ENCODE data around the gene RSU1.

Gene RSU1

GRCh38 chr10:16820421-16820820 is 3.2 kb upstream of the RSU1 start:
- no peak for DNase-seq

DNA sequence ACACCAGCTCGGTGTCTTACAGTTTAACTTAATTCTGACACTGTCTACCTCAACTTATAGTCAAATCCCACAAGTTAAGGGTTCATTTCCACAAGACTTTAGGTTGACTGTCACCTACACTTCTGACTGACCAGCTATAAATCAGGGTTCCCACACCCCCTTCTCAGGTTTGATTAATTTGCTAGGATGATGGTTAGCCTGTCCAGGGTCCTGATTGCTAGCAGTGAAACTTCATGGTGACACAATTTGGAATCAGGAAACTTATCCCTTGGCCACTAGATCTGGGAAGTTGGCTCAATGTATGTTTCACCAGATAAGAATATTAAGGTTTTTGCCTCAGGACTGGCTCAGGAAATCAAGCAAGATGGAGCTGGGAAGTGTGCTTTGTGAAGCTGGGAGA is 2.8 kb upstream of the RSU1 start:
- no peak for DNase-seq

GRCh38 chr10:16819436-16819835 is 2.2 kb upstream of the RSU1 start:
- DNase-seq = no peak

DNA sequence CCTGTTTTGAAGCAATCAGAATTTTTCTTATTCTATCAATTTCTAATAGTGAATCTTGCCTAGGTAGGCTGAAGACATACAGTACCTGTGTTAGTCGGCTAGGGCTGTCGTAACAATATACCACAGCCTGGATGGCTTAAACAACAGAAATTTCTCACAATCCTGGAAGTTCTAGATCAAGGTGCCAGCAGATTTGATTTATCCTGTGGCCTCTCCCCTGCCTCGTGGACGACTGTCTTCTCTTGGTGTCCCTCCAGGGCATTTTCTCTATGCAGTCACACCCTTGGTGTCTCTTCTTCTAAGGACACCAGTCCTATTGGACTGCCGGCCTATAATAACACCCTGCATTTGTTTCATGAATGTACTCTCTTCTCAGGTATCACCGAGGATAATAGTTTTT is 1.8 kb upstream of the RSU1 start:
- DNase-seq = no peak

GRCh38 chr10:16816830-16817124 is 447 bp downstream of the RSU1 start:
- no peak for DNase-seq

GRCh38 chr10:16816171-16816570 is 1.1 kb downstream of the RSU1 start:
- no peak for DNase-seq

GRCh38 chr10:16814012-16814411 is 3.2 kb downstream of the RSU1 start:
- no peak for DNase-seq

GRCh38 chr10:16812676-16813075 is 4.5 kb downstream of the RSU1 start:
- DNase-seq = no peak

DNA sequence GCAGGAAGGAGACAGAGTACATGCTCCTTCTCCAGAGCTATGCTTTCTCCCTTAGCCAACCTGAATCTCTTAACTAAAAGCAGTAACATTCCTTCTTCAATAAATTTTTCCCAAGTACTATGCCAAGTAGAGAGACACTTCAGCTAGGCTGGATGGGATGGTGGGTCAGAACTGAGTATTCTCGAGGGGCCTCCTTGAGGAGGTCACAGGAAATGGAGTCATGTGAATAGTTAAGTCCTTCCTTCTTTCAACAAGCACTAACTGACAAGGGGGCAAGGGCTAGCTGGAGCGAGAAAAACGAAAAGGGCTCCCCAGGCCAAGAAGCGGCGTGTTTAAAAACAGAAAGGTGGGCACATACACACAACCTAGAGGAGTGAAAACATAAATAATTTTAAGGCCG is 5.5 kb downstream of the RSU1 start:
- no peak for DNase-seq

DNA sequence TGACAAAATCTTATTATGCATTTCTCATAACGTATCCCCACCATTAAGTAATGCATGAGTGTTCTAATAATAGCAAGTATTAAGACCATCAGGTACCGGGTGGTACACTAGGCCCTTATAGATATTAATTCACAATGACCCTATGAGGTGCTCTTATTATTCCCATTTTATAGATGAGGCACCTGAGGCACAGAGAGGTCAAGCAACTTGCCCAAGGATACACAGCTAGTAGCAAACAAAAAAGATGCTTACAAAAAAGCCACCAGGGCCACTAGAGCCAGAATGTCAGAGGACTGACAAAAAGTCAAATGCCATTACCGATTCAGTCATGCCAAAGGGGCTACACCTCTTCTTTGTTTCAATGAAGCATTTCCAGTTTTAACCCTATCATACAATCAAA is 5.9 kb downstream of the RSU1 start:
- no peak for DNase-seq

- DNase-seq = no peak
Observed at GRCh38 chr10:16809074-16809718, 8.0 kb downstream of the RSU1 start.

DNA sequence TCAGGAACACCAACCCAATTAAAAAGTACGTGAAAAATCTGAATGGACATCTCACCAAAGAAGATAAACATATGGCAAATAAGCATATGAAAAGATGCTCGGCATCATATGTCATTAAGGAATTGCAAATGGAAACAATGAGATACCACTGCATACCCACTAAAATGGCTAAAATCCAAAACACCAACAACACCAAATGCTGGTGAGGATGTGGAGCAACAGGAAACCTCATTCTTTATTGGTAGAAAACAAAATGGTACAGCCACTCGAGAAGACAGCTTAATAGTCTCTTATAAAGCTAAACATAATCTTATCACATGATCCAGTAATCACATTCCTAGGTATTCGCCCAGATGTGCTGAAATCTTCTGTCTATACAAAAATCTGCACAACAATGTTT is 13.1 kb downstream of the RSU1 start:
- DNase-seq = no peak

DNA sequence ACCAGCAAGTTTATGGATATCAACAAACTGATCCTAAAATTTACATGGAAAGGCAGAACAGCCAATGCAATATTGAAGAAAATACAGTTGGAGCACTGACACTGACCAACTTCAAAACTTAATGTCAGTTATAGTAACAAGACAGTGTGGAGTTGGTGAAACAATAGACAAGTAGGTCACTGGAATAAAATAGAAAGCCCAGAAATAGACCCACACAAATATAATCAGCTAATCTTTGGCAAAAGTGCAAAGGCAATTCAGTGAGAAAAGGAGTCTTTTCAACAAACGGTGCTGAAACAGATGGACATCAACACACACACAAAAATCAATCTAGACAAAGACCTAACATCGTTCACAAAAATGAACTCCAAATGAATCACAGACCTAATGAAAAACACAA is 13.8 kb downstream of the RSU1 start:
- no peak for DNase-seq

DNA sequence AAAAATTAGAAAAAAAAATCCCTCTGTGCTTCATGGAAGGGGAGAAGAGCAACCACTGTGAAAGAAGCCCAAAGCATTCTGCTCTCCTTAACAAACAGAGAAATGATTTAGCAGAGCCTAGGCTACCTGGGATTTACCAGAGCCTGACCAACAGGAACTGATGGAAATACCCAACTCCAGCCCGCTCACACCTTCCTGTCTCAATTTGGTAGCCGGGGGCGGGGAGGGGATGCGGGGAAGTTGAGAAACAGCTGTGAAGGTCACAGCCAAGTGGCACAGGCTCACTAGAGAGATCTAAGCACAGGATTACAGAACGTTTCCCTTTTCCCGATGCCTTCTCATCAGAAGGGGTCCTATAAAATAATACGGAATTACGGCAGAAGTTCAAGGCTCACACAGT is 17.6 kb downstream of the RSU1 start:
- no peak for DNase-seq

- DNase-seq = no peak
Observed at GRCh38 chr10:16798571-16798970, 18.7 kb downstream of the RSU1 start.

GRCh38 chr10:16795410-16796073 is 21.7 kb downstream of the RSU1 start:
- no peak for DNase-seq

DNA sequence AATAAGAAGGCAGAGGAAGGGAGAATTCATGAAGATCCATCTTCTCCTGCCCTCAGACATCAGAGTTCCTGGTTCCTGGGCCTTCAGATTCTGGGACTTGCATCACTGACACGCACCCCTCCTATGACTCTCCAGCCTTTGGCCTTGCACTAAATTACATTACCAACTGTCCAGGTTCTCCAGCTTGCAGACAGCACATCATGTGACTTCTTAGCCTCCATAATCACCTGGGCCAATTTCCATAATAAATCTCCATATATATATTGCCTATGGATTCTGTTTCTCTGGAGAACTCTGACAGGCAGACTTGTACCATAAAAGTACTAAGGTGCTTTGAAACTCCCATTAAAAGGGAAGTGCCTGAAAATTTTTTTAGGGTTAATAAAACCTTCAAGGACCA is 23.2 kb downstream of the RSU1 start:
- DNase-seq = no peak

DNA sequence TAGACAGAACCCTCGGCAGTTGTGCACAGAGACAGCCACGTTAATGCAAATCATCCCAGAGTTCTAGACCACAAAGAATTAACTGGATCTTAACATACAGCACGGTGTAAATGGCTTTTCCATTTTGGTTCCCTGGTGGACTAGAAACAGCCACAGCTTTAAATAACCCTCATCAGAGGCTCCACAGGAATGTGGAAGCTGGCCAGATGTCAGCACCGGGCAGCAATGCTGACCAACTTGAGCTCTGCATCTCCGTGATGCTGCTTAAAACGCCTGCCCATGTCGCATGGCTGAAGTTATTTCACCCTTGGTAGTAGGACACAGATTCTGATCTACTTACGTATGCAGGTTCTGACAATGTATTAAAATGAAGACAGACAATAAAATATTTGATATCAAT is 24.5 kb downstream of the RSU1 start:
- no peak for DNase-seq

- DNase-seq = no peak
Observed at GRCh38 chr10:16789765-16790164, 27.5 kb downstream of the RSU1 start.

GRCh38 chr10:16789261-16789660 is 28.0 kb downstream of the RSU1 start:
- no peak for DNase-seq

- DNase-seq = no peak
Observed at GRCh38 chr10:16788778-16789177, 28.4 kb downstream of the RSU1 start.

GRCh38 chr10:16788125-16788524 is 29.1 kb downstream of the RSU1 start:
- no peak for DNase-seq

- no peak for DNase-seq
Observed at GRCh38 chr10:16787361-16787791, 29.8 kb downstream of the RSU1 start.

DNA sequence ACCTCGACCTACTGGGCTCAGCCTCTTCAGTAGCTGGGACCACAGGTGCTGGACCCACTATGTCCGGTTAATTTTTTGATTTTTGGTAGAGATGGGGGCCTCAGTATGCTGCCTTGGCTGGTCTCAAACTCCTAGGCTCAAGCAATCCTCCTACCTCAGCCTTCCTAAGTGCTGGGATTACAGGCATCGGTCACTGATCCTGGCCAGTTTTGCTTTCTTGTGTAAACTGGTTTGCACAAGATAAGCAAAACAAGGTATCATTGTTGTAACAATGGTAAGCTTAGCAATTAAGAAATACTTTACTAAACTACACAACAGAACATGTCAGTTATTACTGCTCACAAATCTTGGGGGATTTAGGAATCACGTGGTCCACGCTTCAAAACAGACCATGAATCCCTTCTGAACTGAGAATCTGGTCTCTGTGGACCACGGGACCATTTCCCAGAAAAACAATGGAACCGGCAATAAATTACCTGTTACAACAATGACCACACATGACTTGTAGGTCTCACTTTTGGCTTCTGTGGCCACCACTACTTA is 36.8 kb downstream of the RSU1 start:
- no peak for DNase-seq

DNA sequence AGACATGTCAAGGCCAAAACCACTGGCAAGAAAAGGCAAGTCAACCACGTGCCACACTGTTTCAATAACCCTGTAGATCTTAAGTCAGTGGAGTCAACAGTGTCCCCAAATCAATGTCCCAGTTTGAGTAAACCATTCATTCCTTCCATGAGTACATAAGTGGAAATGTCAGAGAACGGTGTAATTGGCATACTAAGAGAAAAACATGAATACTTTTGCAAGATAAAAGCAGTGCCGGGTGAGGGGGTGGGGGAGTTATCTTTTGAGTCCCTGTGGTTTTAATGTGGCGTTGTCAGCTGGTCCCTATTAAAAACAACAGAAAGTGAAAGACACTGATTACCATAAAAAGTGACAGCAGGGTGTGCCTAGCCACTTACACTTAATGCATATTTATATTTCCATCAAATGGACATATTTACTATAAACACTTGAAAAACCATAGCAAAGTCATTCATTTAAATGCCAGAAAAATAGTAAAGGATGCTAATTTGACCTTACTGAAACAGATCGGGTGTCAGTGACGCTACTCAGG is 37.8 kb downstream of the RSU1 start:
- DNase-seq = no peak

Measured in NCI-H2029 (cell line).